Prostate gland (tissue), 2 donors: ENCODE measurements around the gene SLC7A14. TPM values are rescaled to one million over a fixed set of nuclear protein-coding genes. Genes with fewer than 3 reads are reported as not detected.

Source experiments
- DNase-seq: peaks from one replicate; pipeline ENCODE4 v3.0.0-alpha.2; 2019; ENCODE audit warnings: low spot score
- H3K27ac ChIP-seq, 2 donors: fragments of 200-600 bp; sonication (generic); 2 replicates each; pipeline ENCODE4 v1.5.1; 2017 to 2019
- H3K27me3 ChIP-seq: fragments of 200-600 bp; sonication (generic); replicated peaks from 2 replicates; pipeline ENCODE4 v1.5.1; 2019; ENCODE audit not compliant: insufficient read depth
- H3K36me3 ChIP-seq, 2 donors: fragments of 200-600 bp; sonication (generic); 1 replicate in 1 of 2; 2 replicates in 1 of 2; pipeline versions ENCODE4 v1.5.1 to v1.8.1; 2017 to 2019
- H3K4me1 ChIP-seq: fragments of 200-600 bp; sonication (generic); replicated peaks from 2 replicates; pipeline ENCODE4 v1.5.1; 2019
- H3K4me3 ChIP-seq, 2 donors: fragments of 200-600 bp; sonication (generic); 2 replicates each; pipeline ENCODE4 v1.5.1; 2017 to 2019
- H3K9me3 ChIP-seq: fragments of 200-600 bp; sonication (generic); 2 replicates; pipeline ENCODE4 v1.5.1; 2017
- POLR2A ChIP-seq: fragments of 450-650 bp; IDR thresholded peaks from one replicate; pipeline ENCODE4 v1.6.1; 2016; ENCODE audit warnings: antibody characterized with exemption, mild to moderate bottlenecking
- POLR2AphosphoS5 ChIP-seq: sonication (generic); formaldehyde crosslinking; IDR thresholded peaks from one replicate; pipeline ENCODE4 v1.6.1; 2017; ENCODE audit warnings: antibody characterized with exemption
- WGBS: methylation state at CpG from one replicate; pipeline ENCODE4 v1.1.5; 2018; 5-methylcytosine and 5-hydroxymethylcytosine counted together
- intact Hi-C: fragments of 100-400 bp; cut with DNase I; formaldehyde crosslinking; loops from one replicate; pipeline ENCODE4 v1.14.2; 2022
- total RNA-seq, 2 donors: library from RNA; depleted of rRNA; stranded (reverse); fragments of >200 nt; gene quantifications; one replicate each; pipeline ENCODE4 v1.1.0, GENCODE V29; 2016
- TF ChIP-seq, protein P1 (sequence below), 4 experiments: fragments of 200-600 bp in 2 of 4; fragments of 450-650 bp in 2 of 4; sonication (generic) in 2 of 4; IDR thresholded peaks; 1 replicate in 3 of 4; 2 replicates in 1 of 4; pipeline ENCODE4 v1.5.1; 2016 to 2019; ENCODE audit warnings: antibody characterized with exemption in 4 of 4, mild to moderate bottlenecking in 2 of 4, moderate library complexity in 2 of 4

The SLC7A14 gene
- total RNA-seq, 2 donors from 2014 or later = 0.05 to 0.11 TPM

DNA sequence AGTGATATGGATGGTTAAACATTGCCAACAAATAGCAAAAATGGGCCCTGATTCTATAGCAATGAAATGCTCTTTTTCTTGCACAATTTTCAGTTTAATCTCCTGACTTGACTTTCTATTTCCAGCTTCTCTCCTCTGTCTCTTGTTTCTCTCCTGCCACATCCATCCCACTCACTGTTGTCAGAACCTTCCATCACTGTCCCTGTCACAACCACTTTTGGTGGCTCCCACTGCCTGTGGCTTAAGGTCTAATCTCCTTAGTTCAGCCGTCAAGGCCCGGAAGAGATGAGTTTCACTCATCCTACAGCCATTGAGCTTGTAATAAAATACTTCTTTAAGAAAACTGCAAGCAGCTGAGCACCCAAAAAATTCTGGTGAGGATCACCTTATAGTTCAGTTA lies 19.5 kb downstream of the SLC7A14 start:
- no peaks in the 10 kb centered on the region for H3K36me3 ChIP-seq
- no peak for DNase-seq
- no peak overlapping the region for H3K4me3 ChIP-seq
- intact Hi-C loops = no loop called here
- no peaks in the 10 kb centered on the region for H3K4me1 ChIP-seq
- H3K27me3 ChIP-seq = no peaks in the 10 kb centered on the region
- H3K27ac ChIP-seq = no peak overlapping the region
- H3K9me3 ChIP-seq = no peaks in the 10 kb centered on the region
- 90% methylated on average over 2 of the region's 2 CpGs for WGBS
- TF ChIP-seq POLR2AphosphoS5 = no peak

DNA sequence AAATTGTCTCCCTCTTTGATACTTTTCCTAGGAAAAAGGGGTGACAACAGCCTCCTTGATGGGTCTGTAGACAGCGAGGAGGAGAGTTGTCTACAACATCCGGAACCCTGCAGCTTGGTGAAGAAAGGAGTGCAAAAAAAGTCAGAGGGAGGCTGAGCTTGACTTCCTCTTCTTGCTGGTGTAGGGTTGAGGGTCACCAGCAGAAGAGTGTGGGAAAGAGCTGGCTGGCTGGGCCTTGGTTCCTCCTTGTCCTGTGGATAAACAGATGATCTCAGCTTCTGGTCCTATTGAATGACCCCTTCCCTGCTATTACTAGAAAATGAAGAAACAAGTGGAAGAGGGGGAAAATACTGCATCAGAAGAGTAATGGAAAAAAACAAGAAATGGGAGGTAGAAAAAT lies 20.4 kb downstream of the SLC7A14 start:
- Histone ChIP-seq H3K4me1 (no peaks in the 10 kb centered on the region), H3K36me3 (no peaks in the 10 kb centered on the region), H3K9me3 (no peaks in the 10 kb centered on the region), H3K27ac (no peak overlapping the region), H3K4me3 (no peak overlapping the region), H3K27me3 (no peaks in the 10 kb centered on the region)
- DNase-seq = no peak
- TF ChIP-seq POLR2A (no peak), POLR2AphosphoS5 (no peak)
- TF ChIP-seq, protein P1, sequence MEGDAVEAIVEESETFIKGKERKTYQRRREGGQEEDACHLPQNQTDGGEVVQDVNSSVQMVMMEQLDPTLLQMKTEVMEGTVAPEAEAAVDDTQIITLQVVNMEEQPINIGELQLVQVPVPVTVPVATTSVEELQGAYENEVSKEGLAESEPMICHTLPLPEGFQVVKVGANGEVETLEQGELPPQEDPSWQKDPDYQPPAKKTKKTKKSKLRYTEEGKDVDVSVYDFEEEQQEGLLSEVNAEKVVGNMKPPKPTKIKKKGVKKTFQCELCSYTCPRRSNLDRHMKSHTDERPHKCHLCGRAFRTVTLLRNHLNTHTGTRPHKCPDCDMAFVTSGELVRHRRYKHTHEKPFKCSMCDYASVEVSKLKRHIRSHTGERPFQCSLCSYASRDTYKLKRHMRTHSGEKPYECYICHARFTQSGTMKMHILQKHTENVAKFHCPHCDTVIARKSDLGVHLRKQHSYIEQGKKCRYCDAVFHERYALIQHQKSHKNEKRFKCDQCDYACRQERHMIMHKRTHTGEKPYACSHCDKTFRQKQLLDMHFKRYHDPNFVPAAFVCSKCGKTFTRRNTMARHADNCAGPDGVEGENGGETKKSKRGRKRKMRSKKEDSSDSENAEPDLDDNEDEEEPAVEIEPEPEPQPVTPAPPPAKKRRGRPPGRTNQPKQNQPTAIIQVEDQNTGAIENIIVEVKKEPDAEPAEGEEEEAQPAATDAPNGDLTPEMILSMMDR (IDR thresholded peaks at IDR 0.05) = no peak
- intact Hi-C loops = no loop called here
- WGBS = 98% methylated on average over 2 of the region's 2 CpGs

DNA sequence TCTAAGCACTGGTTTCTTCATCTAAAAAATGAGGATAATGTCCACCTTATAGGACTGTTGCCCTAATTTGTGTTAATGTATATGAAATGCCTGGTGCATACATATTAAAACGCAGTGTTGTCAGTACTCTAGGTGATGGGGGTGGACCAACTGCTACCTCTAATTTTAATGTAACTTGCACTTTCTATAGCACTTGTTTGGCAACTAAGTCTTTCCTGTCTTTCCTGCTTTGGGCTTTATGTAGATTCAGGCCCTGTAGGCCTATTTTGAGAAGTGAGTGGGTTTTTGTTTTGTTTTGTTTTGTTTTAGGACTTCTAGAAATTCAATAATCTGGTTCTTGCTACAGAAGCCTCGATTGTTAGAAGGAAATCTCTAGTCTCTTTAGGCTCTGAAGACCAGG lies 21.2 kb downstream of the SLC7A14 start:
- no peak overlapping the region for H3K27ac ChIP-seq
- no peak for DNase-seq
- H3K9me3 ChIP-seq = no peaks in the 10 kb centered on the region
- no peak overlapping the region for H3K4me3 ChIP-seq
- intact Hi-C loops = no loop called here
- TF ChIP-seq, protein P1 (IDR thresholded peaks at IDR 0.05) = no peak
- TF ChIP-seq POLR2A (no peak), POLR2AphosphoS5 (no peak)
- 76% methylated on average over 2 of the region's 2 CpGs for WGBS
- no peaks in the 10 kb centered on the region for H3K4me1 ChIP-seq
- no peaks in the 10 kb centered on the region for H3K27me3 ChIP-seq
- no peaks in the 10 kb centered on the region for H3K36me3 ChIP-seq

DNA sequence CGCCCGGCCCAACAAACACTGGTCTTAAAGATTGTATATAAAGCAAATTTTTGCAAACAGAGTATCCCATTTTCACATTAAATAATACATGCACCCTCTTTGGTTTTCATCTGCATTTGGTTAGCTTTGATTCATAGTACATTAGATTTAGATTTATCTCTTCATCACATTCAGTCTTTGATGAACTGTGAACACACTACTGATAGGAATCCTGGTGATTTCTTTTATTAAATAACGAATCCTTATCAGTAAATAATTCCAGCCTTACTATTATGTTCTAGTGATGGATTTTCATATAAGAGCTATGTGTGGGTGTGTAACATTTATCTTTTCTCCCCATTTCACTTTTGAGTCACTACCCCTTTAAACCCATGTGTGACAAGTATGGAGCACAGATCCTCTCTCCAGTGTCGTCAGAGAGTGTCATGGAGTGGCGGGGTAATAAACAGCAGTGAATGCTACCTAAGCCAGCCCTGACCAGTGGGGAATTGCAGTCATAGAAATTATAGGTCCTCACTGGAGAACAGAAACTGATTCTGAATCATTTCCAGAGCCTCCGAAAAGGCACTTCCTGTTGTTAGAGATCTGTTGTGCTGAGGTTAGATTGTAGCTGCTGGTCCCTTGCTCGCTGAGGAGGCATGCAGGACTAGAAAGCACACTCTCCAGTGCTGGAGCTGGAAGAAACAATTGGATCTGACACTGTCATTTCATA lies 22.0 kb downstream of the SLC7A14 start:
- TF ChIP-seq POLR2A = no peak
- TF ChIP-seq, protein P1 (IDR thresholded peaks at IDR 0.05) = no peak
- TF ChIP-seq POLR2AphosphoS5 = no peak
- Histone ChIP-seq H3K4me1 (no peaks in the 10 kb centered on the region), H3K9me3 (no peaks in the 10 kb centered on the region), H3K4me3 (no peak overlapping the region), H3K27ac (no peak overlapping the region), H3K36me3 (no peaks in the 10 kb centered on the region), H3K27me3 (no peaks in the 10 kb centered on the region)
- intact Hi-C loops = no loop called here
- 64% methylated on average over 7 of the region's 7 CpGs for WGBS
- DNase-seq = no peak

DNA sequence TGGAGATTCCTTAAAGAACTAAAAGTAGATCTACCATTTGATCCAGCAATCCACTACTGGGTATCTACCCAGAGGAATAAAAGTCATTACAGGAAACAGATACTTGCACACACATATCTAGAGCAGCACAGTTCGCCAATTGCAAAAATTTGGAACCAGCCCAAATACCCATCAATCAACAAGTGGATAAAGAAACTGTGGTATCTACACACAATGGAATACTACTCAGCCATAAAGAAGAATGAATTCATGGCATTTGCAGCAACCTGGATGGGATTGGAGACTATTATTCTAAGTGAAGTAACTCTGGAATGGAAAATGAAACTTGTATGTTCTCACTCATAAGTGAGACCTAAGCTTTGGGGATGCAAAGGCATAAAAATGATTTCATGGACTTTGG lies 23.8 kb downstream of the SLC7A14 start:
- Histone ChIP-seq H3K27ac (no peak overlapping the region), H3K36me3 (no peaks in the 10 kb centered on the region), H3K4me3 (no peak overlapping the region), H3K4me1 (no peaks in the 10 kb centered on the region), H3K27me3 (no peaks in the 10 kb centered on the region), H3K9me3 (no peaks in the 10 kb centered on the region)
- TF ChIP-seq POLR2A (no peak), POLR2AphosphoS5 (no peak)
- TF ChIP-seq, protein P1 (IDR thresholded peaks at IDR 0.05) = no peak
- DNase-seq = no peak
- 96% methylated on average over 1 of the region's 1 CpG for WGBS
- intact Hi-C loops = no loop called here
